Activated B cell treated with CpG ODN at 0.5 μM for 24 hours (primary cell): ENCODE results near the gene BTBD9. TPM values are rescaled to one million over a fixed set of nuclear protein-coding genes. Genes with fewer than 3 reads are reported as not detected.

Experiments
- ATAC-seq: fragments of 200-7000 bp; cut with Tn5 transposase; one replicate; pipeline ENCODE4 v1.10.0; 2021; ENCODE audit warnings: low read depth, mild to moderate bottlenecking, moderate library complexity
- CTCF ChIA-PET: fragments of 350-600 bp; sonication (Branson Sonifier 250); formaldehyde crosslinking; loops from one replicate; lab custom pipeline; 2021; ENCODE audit warnings: antibody characterized with exemption; lab: Charles Lee
- POLR2A ChIA-PET: fragments of 350-600 bp; sonication (Branson Sonifier 250); formaldehyde crosslinking; loops from one replicate; lab custom pipeline; 2021; ENCODE audit warnings: antibody characterized with exemption; lab: Charles Lee
- DNase-seq: peaks from one replicate; pipeline ENCODE4 v3.0.0; 2022
- H3K27ac Mint-ChIP-seq: one replicate; pipeline ENCODE4 v1.8.0; 2020; ENCODE audit warnings: mixed read lengths
- H3K27me3 Mint-ChIP-seq: one replicate; pipeline ENCODE4 v1.8.0; 2021; ENCODE audit warnings: mixed read lengths
- H3K36me3 Mint-ChIP-seq: one replicate; pipeline ENCODE4 v1.8.0; 2021; ENCODE audit warnings: low read depth, mixed read lengths
- H3K4me1 Mint-ChIP-seq: one replicate; pipeline ENCODE4 v1.8.0; 2021; ENCODE audit warnings: mixed read lengths
- H3K4me3 Mint-ChIP-seq: one replicate; pipeline ENCODE4 v1.8.0; 2020; ENCODE audit warnings: mild to moderate bottlenecking, mixed read lengths
- H3K9me3 Mint-ChIP-seq: one replicate; pipeline ENCODE4 v1.8.0; 2020; ENCODE audit warnings: mixed read lengths
- intact Hi-C: fragments of 100-400 bp; cut with micrococcal nuclease; formaldehyde crosslinking; loops from one replicate; pipeline ENCODE4 v1.15.1; 2024
- total RNA-seq: library from RNA; stranded (reverse); gene quantifications from 2 replicates; pipeline ENCODE4 v1.2.3, GENCODE V29; 2022
- TF ChIP-seq, protein P1 (sequence below): fragments of 200-600 bp; IDR thresholded peaks from one replicate; pipeline ENCODE4 v1.8.0; 2022; ENCODE audit warnings: antibody characterized with exemption, mild to moderate bottlenecking

Gene BTBD9
- total RNA-seq, 1 donor from 2014 or later, result 25.7 TPM

DNA sequence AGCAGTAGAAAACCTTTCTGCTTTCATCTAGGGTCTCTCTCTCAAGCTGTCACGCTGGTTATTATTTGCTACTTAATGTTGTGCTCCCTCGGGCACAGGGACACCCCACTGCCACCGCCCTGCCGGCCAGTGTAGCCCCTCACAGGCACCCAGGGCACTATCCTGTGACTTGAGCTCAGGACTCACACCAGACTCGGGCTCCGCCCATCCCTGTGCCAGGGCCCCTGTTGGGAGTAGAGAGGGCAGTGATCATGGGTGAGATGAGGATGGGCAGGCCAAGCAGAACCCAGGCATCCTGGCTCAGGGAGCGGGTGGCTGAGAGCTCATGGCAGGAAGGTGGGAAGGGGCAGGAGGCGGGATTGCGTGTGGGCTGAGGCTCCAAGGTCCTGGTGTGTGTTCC, 448.3 kb downstream of the BTBD9 start:
- Mint-ChIP-seq H3K27ac (no peak overlapping the region), H3K27me3 (no peaks in the 10 kb centered on the region), H3K4me1 (no peaks in the 10 kb centered on the region), H3K4me3 (no peak overlapping the region), H3K9me3 (no peaks in the 10 kb centered on the region), H3K36me3 (peaks cover 40% of the 10 kb centered on the region)
- ChIA-PET CTCF (no interaction called here), POLR2A (no interaction called here)
- intact Hi-C loops, result no loop called here
- TF ChIP-seq, protein P1, sequence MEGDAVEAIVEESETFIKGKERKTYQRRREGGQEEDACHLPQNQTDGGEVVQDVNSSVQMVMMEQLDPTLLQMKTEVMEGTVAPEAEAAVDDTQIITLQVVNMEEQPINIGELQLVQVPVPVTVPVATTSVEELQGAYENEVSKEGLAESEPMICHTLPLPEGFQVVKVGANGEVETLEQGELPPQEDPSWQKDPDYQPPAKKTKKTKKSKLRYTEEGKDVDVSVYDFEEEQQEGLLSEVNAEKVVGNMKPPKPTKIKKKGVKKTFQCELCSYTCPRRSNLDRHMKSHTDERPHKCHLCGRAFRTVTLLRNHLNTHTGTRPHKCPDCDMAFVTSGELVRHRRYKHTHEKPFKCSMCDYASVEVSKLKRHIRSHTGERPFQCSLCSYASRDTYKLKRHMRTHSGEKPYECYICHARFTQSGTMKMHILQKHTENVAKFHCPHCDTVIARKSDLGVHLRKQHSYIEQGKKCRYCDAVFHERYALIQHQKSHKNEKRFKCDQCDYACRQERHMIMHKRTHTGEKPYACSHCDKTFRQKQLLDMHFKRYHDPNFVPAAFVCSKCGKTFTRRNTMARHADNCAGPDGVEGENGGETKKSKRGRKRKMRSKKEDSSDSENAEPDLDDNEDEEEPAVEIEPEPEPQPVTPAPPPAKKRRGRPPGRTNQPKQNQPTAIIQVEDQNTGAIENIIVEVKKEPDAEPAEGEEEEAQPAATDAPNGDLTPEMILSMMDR, result no peak
- DNase-seq, result no peak
- no peak for ATAC-seq

DNA sequence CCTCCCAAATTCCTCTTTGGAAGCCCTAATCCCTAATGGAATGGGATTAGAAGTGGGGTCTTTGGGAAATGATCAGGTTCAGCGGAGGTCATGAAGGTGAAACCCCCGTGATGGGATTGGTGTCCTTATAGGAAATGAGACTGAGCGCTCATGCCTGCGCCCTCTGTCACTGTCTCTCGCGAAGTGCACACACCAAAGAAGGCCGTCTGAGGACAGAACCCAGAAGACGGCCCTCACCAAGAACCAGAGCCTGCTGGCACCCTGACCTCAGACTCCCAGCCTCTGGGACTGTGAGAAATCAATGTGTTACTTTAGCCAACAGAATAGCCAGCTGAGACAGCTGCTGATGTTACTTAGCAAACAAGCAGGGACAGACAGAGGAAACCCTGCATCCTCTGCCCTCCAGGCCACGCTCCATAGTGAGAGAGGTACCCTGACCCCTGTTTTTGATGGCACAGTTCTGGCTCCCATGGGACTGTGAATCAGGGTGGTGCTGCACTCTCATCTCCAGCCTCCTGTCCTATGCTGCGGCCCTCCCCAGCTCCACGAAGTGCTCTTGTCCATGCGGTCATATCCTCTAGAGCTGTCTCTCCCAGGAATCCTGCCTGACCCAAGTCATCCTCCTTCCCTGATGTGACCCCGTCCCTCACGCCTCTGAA, 450.9 kb downstream of the BTBD9 start:
- no peak for DNase-seq
- no peak for ATAC-seq
- intact Hi-C loops, result no loop called here
- Mint-ChIP-seq H3K27ac (no peak overlapping the region), H3K36me3 (peaks cover 46% of the 10 kb centered on the region), H3K27me3 (no peaks in the 10 kb centered on the region), H3K4me3 (no peak overlapping the region), H3K9me3 (no peaks in the 10 kb centered on the region), H3K4me1 (no peaks in the 10 kb centered on the region)
- CTCF ChIA-PET, result no interaction called here
- POLR2A ChIA-PET, result no interaction called here
- TF ChIP-seq, protein P1, result no peak

DNA sequence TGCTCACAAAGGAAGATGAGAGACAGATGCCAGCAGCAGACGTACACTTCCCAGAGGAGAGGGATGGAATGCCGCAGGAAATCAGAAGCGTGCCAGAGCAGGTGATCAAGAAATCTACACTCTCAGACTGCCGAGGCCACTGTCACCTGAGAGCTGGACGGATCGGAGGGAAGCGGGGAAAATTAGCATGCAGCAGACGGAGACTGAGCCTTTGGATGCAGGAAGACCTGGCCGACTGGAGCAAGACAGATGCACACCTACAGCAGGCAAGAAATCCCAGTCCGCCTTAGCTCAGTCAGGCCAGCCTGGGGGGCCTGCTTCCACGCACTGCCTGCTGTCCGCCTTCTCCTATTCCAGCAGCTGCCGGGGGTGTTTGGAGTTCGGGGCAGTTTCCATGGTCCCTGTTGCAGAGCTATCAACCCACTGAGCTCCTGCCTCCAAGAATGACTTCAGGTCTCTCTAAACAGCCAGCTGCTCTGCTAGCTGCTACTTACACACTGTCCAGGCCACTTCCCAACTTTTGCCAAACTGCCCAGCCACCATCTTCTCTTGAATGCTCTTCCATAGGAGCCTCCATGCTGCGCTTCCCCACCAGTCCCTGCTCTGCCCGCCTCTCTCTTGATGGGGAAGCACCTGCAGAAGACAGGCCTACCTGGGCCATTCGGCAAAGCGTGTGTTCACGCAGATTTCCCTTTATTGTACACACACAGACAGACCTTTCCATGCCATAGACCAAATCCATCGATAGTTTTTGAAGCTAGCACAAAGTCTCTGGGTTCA, 451.7 kb downstream of the BTBD9 start:
- ChIA-PET CTCF (no interaction called here), POLR2A (no interaction called here)
- TF ChIP-seq, protein P1, result no peak
- DNase-seq (no peak), ATAC-seq (no peak)
- no peaks in the 10 kb centered on the region for H3K27me3 Mint-ChIP-seq
- H3K27ac Mint-ChIP-seq, result no peak overlapping the region
- no peaks in the 10 kb centered on the region for H3K9me3 Mint-ChIP-seq
- H3K4me3 Mint-ChIP-seq, result no peak overlapping the region
- no peaks in the 10 kb centered on the region for H3K4me1 Mint-ChIP-seq
- intact Hi-C loops, result no loop called here
- peaks cover 42% of the 10 kb centered on the region for H3K36me3 Mint-ChIP-seq

DNA sequence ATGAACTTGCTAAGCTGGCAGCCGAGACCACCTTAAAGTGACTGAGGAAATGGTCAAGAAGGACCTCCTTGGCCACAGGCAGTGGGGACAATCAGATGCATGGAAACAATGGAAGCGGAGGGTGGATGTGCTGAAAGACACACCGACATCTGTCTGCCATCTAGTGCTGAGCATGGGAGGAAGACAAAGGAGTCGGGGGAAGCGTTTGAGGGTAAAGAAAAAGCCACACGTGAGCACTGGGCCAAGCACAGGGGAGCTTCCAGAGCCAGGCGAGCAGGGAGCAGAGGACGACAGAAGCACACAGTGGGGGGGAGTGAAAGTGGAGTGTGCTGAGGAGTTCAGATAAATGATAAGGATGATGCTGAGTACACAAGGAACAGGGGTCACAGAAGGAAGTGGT, 452.4 kb downstream of the BTBD9 start:
- Mint-ChIP-seq H3K4me3 (no peak overlapping the region), H3K4me1 (no peaks in the 10 kb centered on the region), H3K27ac (no peak overlapping the region), H3K36me3 (peaks cover 41% of the 10 kb centered on the region), H3K27me3 (no peaks in the 10 kb centered on the region), H3K9me3 (no peaks in the 10 kb centered on the region)
- TF ChIP-seq, protein P1, result no peak
- ATAC-seq, result no peak
- CTCF ChIA-PET, result no interaction called here
- intact Hi-C loops, result no loop called here
- DNase-seq, result no peak
- POLR2A ChIA-PET, result no interaction called here

DNA sequence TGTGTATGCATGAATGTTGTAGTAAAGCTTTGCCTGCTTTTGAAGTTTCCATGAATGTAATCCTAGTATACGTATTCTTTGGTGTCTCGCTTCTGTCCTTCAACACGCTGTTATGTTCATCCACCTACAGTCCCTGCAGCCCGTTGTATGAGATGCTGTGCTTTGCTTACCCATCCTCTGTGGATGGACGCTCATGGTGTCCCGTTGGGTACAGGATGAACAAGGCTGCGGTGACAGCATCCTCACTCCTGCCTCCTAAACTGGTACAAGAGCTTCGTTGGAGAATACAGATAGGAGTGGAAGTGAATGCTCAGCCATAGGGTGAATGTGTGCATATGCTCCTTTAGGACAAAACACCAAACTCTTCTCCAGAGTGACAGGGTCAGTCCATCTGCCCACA, 454.0 kb downstream of the BTBD9 start:
- ChIA-PET CTCF (no interaction called here), POLR2A (no interaction called here)
- H3K9me3 Mint-ChIP-seq, result no peaks in the 10 kb centered on the region

More for the DNA sequence above, 454.0 kb downstream of the BTBD9 start:
- peaks cover 32% of the 10 kb centered on the region for H3K36me3 Mint-ChIP-seq
- no peak for ATAC-seq
- H3K27me3 Mint-ChIP-seq, result no peaks in the 10 kb centered on the region
- DNase-seq, result no peak
- intact Hi-C loops, result no loop called here
- H3K4me1 Mint-ChIP-seq, result no peaks in the 10 kb centered on the region
- no peak overlapping the region for H3K27ac Mint-ChIP-seq
- TF ChIP-seq, protein P1, result no peak
- H3K4me3 Mint-ChIP-seq, result no peak overlapping the region
